Fibroblast of skin of left biceps (primary cell): Measurements from ENCODE around the gene MMP2.

Experiments used
- DNase-seq, 2 experiments: peaks; one replicate each; pipeline ENCODE4 v3.0.0-alpha.2; 2013; ENCODE audit warnings: low read depth in 2 of 2

Gene MMP2

DNA sequence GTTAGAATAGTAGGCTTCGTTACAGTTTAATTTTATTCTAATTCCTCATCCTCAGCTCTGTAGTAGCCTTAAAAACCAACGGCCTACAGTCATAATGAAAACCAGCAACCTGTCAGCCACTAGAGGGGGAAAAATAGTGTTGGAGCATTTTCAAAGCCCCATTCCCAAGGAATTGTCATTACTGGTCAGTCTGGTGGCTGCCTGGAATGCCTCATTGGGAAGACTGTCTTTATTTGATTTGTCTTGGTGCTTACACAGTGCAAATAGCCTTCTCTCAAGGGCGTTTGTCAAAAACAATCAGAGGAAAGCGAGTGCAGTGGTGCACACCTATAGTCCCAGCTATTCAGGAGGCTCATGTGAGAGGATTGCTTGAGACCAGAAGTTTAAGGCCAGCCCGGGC, 34.6 kb downstream of the MMP2 start:
- no peak for DNase-seq

DNA sequence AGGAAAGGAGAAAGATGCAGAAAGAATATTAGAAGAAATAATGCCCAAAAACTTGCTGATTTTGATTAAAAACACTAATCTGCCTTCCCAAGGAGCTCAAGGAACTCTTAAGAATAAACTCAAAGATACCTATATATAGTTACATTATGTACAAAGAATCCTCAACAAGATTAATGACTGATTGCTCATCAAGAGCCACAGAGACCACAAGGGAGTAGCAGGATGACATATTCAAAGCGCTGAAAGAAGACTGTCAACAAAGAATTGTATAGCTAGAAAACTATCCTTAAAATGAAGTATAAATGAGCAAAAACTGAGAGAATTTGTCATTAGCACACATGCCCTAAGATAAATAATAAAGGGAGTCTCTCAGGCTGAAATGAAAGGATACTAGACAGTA, 36.1 kb downstream of the MMP2 start:
- DNase-seq: peak; percentile 59 to 64

DNA sequence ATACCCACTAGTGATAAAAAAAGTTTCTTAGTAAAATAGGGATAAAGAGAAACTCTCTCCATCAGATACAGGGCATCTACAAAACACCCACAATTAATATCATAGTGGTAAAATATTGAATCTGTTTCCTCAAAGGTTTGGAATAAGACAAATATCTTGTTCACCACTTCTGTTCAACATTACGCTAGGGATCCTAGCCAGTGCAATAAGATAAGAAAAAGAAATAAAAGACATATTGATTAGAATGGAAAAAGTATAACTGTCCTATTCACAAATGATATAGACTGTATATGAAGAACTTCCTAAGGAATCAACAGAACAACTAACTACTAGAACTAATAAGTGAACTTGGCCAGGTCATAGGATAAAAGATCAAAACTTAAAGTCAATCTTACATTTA, 42.8 kb downstream of the MMP2 start:
- no peak for DNase-seq

DNA sequence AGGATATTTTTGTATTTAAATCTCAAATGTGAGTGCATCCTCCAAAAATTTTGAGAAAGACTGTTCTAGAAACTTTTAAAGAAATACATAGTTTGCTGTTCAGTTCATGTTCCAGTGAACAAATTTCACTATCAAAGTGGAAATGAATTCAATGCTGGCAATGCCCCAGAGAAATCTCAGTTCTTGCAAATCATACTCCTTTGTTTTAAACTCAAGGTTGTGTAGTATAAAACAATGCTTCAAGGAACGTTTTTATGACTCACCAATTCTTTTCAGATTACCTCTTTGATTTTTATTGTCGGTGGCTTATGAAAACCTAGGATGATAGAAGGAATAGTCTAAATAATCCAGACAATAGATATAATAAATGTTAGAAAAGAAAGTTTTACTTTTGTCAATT, 47.4 kb downstream of the MMP2 start:
- no peak for DNase-seq

DNA sequence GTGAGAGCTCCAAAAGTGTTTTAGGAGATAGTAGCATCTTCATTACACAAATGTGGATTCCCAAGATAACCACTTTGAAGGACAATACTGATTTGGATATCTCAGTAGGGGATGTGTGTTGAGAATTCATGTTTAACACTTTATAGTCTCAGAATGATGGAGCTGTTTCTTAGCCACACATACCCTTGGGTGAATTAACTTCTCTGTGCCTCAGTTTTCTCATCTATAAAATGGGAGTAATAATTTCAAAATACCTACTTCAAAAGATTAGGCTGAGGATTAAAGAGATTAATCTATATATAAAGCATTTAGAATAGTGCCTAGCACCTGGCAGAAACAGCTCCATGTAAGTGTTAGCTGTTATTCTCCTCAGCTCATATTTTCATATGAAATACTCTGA, 48.9 kb downstream of the MMP2 start:
- DNase-seq: no peak

DNA sequence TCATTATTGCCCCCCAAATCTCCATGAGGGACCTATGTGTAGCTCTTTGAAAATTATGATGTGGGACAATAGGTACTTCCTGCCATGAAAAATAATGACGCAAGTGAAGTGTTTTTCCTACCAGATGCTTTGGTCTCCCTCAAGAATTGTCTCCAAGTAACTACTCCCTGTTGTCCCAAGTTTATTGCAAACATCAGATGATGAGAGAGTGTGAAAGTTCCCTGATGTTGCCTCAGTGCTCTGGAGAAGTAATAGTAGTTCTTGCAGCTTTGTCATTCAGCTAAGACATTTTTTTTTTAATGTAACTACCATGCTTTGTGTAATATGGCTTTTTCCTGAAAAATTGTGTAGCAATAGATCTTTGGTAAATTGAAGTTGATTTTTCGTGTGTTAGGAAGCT, 50.0 kb downstream of the MMP2 start:
- DNase-seq: no peak

DNA sequence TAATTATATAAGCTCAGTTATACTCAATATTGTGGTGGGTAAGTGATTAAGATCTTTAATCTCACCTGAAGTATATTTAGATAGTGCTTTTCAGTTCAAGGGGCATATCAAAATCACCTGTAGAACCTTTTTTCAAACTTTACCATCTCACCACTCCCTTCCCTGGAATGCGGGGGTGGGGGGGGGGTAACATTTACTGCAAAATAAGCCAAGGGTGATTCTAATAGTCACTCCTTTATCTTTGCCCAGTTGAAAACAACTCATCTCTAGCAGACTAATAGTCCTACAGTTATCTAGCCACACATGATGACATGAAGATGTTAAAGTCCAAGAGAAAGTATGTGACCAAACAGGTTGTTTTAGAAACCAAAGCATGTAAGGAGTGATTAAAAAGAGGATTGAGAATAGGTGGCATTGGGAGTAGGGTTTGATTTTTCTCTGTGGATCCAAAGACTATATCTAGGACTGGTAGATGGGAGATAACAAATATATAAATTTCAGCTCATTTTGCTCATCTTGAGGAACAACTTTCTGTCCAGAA, 51.4 kb downstream of the MMP2 start:
- DNase-seq: no peak

DNA sequence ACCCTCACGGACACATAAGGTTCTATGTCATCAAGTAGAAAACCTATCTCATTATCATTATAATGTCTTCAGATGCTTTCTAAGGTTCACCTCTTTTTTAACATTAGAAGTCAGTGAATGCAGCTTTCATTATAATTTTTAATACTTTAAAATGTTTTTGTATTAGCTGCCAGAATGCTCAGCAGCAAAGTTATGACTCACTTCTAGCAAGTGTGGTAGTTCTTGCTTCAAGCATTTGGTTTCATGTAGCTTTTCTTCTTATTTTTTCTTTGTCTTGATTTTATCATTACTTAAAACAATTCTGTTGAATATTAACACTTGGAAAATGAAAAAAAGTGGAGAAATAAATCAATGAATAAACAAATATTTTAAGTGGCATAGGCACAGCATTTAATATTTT, 53.2 kb downstream of the MMP2 start:
- DNase-seq: no peak

DNA sequence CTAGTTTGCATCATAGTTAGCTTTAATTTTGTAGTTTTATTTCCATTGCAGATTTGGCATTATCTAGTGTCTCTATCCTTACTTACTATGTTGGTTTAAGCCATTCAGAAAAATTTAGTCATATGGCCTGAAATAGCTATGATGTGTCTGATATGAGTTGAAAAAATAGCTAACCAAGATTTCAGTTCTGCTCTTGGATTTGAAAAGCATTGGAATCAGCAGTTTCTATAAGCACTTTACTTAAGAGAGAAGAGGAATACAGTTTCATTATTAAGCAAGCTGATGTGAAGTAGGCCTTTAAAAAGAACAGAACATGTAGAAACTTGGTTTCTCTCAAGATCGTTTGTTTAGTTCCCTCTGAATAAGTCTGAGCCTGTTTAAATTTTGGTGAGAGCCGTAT, 55.8 kb downstream of the MMP2 start:
- DNase-seq: no peak

DNA sequence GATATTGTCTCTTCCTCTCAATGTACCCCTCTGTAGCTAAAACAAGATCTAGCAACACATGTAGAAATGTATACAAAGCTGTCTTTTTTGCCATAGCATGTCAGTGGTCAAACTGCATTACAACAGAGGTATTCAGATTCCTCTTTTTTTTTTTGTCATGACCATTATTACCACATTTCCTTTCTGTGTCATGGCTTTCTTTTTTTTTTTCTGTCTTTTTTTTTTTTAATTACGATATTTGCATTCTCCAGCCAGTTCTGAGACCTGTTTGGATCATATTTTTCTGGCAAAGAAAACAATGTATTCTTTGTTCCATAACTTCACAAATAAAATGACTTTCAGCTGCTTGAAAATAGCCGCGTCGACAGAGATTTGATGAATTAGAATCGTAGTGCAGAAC, 60.1 kb downstream of the MMP2 start:
- DNase-seq: peak in 1 of 2 experiments; percentile 22

DNA sequence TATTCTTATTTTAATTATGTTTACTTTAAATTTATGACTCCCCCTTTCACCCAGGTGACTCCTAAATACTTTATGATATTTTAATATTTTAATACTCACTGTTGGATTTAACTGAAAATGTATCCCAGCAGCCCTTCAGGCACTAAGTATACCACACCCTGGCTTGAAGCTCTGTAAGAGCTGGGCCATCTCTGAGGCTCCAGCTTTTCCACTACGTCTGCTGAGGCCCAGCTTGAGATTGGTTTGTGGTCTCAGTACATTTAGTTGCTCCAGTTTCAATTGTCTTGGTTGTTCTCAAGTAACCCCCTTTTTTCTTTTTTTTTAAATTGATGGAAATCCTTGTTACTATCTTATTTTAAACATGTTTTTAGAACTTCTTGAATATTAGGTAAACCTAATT, 60.5 kb downstream of the MMP2 start:
- no peak for DNase-seq

DNA sequence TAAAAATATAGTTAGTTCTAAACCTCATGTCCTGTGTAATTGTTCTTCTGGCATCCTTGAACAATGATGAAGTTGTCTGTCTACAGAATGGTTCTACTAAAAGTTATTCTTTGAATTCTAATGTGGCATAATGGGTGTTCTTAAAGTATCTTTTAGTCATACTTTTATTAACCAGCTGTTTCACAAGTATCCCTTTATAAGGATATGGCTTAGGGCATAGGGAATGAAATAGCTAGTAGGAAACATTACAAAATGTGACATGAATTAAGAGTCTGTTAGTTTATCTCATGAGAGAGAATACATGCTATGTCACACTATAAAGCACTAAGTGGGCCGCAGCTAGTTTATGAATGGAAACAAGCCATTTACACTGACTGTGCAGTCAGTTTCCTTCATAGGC, 61.2 kb downstream of the MMP2 start:
- no peak for DNase-seq

DNA sequence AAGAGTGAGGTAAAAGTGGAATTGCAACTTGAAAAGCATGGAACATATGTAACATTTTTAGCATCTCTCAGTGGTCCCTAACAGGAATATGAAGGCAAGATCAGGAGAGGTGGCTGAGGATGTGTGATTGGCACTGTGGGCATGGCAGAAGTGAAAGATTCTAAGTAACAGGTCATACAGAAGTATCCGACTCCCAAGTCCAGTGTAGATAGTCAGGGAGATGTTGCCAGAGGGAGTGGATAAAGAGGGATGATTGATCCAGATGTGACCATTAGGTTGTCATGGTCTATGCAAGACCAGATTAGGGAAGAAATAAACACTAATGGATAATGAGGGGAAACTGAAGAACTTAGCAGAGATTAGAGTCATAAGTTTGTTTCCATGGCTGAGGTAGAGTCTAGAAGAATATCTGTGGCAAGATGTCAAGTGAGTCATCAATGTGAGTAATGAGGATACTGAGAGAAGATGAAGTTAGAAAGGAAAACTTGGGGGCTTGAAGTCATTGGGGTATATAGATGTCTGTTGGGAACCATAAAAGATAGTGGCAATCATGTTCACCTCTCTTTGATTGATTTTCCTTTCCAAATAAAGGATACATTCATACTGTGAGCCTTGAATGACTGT, 63.6 kb downstream of the MMP2 start:
- DNase-seq: peak in 1 of 2 experiments; percentile 39

DNA sequence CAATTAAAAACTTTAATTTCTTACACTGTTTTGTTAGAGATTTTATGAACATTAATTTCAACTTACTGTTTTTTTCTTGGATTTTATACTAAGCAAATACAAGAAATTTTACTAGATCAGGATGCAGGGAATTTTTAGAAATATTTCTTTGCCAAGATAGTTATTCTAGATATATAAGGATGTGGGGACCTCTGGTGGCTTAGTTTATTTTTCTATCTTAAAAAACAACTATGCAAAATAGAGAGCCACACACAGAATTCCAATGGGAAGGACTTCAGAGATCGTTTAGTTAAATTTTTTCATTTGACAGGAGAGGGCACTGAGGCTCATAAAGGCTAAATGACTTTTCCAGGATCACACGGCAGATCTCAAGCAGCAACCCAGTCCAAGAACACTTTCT, 64.5 kb downstream of the MMP2 start:
- no peak for DNase-seq

DNA sequence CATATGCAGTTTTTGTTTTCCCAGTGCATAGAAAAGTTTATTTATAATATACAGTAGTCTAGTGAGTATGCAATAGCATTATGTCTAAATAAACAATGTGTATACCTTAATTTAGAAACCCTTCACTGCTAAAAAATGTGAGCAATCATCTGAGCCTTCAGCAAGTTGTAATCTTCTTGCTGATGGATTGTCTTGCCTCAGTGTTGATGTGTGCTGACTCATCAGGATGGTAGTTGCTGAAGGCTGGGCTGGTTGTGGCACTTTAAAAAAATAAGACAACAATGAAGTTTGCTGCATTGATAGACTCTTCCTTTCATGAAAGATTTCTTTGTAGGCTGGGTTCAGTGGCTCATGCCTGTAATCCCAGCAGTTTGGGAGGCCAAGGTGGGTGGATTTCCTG, 73.6 kb downstream of the MMP2 start:
- DNase-seq: peak; percentile 69 to 72

DNA sequence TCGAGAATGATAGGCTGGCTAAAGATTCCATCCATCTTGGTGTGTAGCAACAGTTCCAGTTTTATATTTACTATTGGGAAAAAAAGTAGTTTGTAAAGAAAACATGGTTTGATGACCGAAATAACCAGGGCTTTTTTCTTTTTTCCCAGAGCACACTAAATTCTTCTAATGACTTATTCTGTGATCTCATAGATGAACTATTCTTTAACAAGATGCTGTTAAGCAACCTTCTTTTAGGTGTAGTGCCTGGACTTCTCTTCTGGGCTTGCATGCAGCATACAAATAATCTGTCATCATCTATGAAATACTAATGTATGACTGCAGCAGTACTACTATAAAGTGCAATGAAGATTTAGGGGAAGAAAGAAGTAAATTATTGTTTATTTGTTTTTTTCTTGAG, 76.4 kb downstream of the MMP2 start:
- no peak for DNase-seq
